Measurements from ENCODE around the gene C1orf53.
"Not testable (repeated sequence)": the region's sequence is repeated elsewhere in the genome, so short reads cannot be mapped to it uniquely, and the experiment has no call there.

The C1orf53 gene

GRCh38 chr1:197921235-197922069 lies 19.0 kb downstream of the C1orf53 start:
- DNase-seq: no peak

DNA sequence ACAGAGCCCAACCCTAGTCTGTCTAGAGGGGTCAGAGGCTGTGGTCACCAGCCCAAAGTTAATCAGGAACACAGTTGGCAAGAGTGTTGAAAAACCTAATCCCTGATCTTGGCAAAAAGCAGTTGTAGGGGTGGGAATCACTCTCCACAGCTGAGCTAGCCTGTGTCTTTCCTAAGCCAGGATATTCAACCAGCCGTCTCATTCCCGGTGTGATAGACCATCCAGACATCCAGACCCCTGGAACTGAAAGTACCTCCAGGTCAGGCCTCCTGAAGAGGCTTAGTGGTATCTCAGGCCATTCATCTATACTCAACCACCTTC lies 19.6 kb downstream of the C1orf53 start:
- DNase-seq: no peak

DNA sequence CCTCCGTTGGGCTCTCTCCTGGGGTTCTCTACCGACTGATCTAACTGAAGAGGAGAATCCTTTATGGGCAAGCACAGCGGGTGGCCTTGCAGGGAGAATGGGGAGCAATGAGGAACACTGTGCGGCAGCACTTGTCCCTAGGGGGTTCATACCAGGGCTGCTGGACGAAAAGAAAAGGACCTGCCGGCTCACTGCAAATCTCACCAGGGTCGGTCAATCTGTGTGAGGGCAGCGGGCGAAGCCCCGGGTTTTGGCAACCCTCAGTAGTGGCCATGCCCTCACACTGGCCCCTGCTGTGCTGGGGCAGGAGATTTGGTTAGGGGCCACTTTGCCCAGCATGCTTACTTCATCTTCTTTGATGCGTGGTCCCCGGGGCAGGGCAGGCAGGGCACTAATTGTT lies 20.6 kb downstream of the C1orf53 start:
- DNase-seq: no peak

DNA sequence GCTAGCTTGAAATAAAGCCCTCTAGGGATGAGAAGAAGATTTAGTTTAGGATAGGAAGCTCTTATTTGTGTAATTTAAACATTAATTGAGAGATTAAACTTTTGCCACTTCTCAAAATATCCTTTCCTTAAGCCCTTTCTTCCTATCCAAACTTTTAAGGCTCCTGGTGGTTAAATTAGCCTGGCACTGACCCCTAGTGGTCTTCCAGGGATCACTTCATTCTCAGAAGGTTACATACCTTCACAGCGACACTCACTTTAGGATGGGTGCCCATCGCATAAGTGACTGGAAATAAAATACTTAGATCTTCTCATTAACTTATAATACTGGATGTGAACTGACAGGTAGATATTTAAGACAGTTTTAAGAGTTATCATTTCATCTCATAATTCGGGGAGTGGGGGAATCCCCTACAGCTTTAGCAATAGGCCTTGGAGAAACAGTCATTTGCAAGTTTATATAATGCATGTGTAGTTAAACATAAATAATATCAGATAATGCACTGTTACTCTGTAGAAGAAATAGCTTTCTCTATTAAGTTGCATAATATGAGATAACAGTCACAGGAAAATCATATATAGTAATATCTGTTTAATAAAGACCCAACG lies 22.2 kb downstream of the C1orf53 start:
- peak; percentile 57 to 64 for DNase-seq

DNA sequence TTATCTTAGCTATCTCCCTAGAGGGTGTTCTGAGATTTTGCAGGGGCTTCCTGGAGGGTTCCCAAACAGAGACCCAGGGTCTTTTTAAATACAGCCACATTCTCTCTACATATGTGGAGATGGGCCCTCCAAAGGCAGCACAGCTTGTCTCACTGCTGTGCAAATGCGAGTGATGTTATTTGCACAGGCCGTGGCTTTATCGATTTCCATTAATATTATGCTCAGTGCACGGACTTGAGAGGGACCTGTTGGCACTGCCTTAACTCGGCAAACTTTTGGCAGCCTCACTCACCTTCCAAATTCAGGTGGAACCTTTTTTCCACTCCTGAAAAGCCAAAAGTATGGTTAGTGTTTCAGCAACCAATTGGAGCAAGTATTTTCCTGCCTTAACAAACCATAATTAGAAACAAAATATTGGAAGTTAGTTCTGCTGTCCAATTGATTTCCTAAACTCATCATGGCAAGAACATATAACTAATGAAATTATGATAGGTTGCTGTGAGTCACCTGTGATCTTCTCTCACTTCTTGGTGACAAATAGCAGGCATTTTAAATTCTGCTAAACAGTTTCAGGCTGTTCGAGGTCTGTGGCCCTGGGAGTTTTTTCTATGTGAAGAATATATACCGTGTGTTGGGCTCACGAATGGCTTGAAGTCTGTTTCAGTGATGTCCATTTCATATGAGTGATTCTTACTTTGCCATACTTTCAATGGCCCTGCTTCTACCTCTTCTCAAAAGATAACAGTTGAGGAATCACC lies 25.7 kb downstream of the C1orf53 start:
- DNase-seq: no peak

- no peak for DNase-seq
Observed at GRCh38 chr1:197928849-197929336, 26.5 kb downstream of the C1orf53 start.

DNA sequence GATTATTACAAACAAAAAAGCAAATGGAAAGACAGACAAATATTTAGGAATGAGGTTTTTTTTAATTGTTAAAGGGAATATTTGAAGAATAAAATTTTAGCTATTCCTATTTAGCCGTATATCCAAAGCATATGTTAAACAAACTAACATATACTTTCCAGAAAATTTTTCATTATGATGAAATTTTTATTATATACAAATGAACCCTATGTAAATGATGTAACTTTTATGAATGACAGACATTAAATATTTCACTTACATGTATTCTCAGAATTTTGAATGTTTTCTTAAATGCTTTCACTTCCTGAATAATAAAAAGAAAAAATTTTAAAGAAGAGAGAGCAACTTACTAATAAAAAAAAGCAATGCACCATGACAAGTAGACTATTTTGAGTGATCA lies 30.6 kb downstream of the C1orf53 start:
- no peak for DNase-seq

- DNase-seq: no peak
Observed at GRCh38 chr1:197933647-197934046, 31.2 kb downstream of the C1orf53 start.

- no peak for DNase-seq
Observed at GRCh38 chr1:197937381-197937780, 35.0 kb downstream of the C1orf53 start.

DNA sequence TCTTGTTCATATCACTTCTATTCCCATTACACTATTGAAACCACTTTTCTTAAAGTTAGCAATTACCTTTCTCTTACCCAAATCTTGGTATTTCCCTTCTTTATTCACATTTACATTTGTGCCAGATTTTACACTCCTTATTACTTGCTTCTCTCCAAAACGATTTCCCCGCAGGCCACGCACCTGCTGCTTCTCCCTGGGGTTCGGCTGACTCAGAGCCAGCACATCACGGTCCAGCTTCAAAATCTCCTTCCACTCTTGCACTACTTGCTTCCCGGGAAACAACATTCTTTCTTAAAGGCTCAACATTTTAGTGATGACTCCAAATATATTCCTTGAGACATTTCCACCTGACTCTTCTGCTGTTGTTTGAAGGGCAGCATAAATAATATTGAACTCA lies 35.5 kb downstream of the C1orf53 start:
- no peak for DNase-seq

DNA sequence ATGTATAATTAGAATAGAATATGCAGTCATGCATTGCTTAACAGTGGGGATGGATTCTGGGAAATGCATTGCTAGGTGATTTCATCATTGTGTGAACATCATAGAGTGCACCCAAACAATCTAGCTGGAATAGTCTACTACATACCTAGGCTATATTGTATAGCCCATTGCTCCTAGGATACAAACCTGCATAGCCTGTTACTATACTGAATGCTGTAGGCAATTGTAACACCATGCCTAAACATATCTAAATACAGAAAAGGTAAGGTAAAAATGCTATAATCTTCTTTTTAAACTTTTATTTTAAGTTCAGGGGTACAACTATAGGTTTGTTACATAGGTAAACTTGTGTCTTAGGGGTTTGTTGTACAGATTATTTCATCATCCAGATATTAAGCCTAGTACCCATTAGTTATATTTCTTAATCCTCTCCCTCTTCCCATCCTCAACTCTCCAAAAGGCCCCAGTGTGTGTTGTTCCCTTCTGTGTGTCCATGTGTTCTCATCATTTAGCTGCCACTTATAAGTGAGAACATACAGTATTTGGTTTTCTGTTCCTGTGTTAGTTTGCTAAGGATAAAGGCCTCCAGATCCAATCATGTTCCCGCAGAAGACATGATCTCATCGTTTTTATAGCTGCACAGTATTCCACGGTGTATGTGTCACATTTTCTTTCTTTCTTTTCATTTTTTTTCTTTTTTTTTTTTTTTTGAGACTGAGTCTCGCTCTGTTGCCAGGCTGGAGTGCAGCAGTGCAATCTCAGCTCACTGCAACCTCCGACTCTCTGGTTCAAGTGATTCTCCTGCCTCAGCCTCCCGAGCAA lies 36.9 kb downstream of the C1orf53 start:
- peak; percentile 19 to 23 for DNase-seq

DNA sequence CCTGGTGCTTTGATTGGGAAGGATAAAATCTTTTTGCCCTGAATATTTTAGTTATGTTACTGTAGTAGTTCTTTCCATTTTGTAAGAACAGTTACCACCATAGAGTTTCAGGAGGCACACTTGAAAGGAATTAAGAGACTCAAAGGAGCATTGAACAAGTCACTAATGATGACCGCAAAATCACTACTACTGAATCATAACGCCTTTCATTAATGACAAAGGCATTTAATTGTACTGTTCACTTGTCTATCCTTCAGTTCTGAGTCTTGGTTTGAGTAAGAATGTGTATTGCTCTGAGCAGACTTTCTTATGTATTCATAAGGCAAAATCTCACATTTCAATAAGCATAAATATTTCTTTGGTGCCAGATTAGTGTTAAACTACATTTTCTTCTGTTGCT lies 39.6 kb downstream of the C1orf53 start:
- DNase-seq: no peak

DNA sequence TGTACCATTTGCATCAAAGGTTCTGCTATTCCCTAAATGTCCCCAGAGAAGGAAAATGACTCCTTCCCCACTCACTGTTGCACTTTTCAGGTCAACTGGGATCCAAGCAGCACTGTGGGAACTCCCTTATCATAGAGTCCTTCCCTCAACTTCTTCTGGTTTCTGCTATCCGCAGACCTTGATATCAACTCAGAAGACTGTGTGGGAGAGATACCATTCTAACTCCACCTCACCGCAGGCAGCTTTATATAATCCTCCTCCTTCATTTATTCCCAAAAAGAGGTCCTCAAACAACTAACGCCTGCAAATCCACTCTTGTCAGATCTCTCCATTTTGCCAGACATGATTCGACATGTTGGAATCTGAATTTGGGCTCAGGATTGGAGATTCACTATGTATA lies 42.1 kb downstream of the C1orf53 start:
- no peak for DNase-seq

DNA sequence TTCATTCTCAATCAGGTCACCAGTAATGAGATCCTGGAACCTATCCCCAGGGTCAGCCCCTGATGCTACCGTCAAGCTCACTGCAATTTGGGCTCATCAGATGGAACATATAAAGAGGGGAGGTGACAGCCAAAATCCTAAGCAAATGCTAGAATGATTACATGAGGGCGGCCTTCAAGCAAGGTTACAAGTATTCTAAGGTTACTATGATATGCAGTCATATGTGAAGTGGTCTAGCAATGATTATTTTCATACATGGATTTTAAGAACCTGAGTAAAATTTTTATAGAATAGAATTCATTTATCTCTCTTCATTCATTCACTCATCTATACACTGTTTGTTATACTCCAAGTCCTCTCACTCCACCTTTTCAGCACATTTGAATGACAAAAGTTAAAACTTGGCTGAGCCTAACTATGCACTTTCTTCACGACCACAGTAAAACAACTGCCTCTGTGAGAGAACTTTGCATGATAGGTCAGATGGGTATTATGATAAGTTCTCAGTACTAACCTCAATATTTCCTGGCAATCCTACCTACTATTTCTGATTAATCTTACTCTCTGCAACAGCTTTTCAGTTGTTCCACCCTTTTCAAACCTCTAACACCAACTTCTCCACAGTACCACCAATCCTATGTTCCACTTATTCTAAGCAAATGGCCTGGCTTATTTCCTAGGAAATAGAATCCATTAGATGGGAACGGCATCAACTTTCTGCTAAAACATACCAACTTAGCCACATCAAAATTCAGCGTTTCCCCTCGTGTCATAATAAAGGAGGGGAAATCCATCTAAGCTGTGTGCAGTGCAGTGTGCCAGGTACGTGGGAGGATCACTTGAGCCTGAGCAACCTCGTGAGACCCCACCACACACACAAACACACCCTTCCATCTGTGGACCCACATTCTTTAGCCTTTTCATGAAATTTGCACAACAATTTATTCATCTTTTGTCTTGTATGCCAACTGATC lies 46.8 kb downstream of the C1orf53 start:
- no peak for DNase-seq

- no peak for DNase-seq
Observed at GRCh38 chr1:197951089-197951488, 48.7 kb downstream of the C1orf53 start.

DNA sequence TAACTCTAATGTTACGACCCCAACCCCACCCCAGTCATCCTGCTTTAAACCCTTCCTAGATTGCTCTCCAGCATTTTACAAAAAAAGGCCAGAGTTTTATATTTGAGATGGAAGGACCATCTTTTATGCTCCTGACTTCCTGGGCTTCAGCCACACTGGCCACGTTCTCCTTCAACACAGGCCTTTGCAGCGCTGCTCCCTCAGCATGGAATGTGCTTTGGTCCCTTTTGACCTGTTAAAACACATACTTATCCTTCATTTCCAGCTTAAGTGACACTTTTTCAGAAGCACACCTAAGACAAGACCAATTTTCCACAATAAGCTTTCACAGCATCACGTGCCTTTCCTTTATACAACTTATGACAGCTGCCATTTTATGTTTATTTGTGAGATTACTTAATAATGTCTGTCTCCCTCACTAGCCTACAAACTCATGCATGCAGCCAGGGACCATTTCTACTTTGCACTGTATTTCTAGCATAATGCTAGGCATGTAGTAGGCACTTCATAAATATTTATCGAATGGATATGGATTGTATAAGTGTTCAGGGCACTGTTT lies 49.3 kb downstream of the C1orf53 start:
- no peak for DNase-seq

- DNase-seq: not testable (repeated sequence)
Observed at GRCh38 chr1:197953472-197953871, 51.0 kb downstream of the C1orf53 start.

- no peak for DNase-seq
Observed at GRCh38 chr1:197954718-197955418, 52.4 kb downstream of the C1orf53 start.

GRCh38 chr1:197955486-197956394 lies 53.3 kb downstream of the C1orf53 start:
- no peak for DNase-seq

Measured in inflammatory macrophage (primary cell).